Ectodermal cell (in vitro differentiated cells): Measurements from ENCODE around the gene NNT. TPM values are rescaled to one million over a fixed set of nuclear protein-coding genes. Genes with fewer than 3 reads are reported as not detected.
"Not testable (repeated sequence)": the region's sequence is repeated elsewhere in the genome, so short reads cannot be mapped to it uniquely, and the experiment has no call there.

ENCODE experiments used
- H3K27ac ChIP-seq: 2 replicates; pipeline ENCODE4 v1.7.0; 2013; ENCODE audit warnings: mild to moderate bottlenecking, low read depth, low read length; ENCODE audit not compliant: insufficient read depth, poor library complexity, severe bottlenecking
- H3K27me3 ChIP-seq: 2 replicates; pipeline ENCODE4 v1.7.0; 2013; ENCODE audit warnings: mild to moderate bottlenecking, low read length; ENCODE audit not compliant: insufficient read depth, control insufficient read depth, poor library complexity, severe bottlenecking
- H3K36me3 ChIP-seq: one replicate; pipeline ENCODE4 v1.7.0; 2013; ENCODE audit warnings: low read length; ENCODE audit not compliant: control insufficient read depth, insufficient read depth
- H3K4me1 ChIP-seq: one replicate; pipeline ENCODE4 v1.7.0; 2013; ENCODE audit warnings: low read length; ENCODE audit not compliant: control insufficient read depth, insufficient read depth
- H3K4me3 ChIP-seq: 2 replicates; pipeline ENCODE4 v1.7.0; 2013; ENCODE audit warnings: low read depth, low read length, control low read depth; ENCODE audit not compliant: insufficient read depth
- H3K9me3 ChIP-seq: 2 replicates; pipeline ENCODE4 v1.7.0; 2013; ENCODE audit warnings: mild to moderate bottlenecking, low read length, moderate library complexity; ENCODE audit not compliant: control insufficient read depth
- WGBS, 2 experiments: methylation state at CpG; one replicate each; pipeline ENCODE4 v1.1.7; 2013; ENCODE audit warnings: missing lambda C conversion rate in 2 of 2; 5-methylcytosine and 5-hydroxymethylcytosine counted together
- polyA plus RNA-seq, 4 experiments: library from polyadenylated mRNA; stranded (reverse); fragments of 50-300 nt; gene quantifications; one replicate each; pipeline ENCODE4 v1.2.3, GENCODE V29; 2013

Gene NNT
- 23.4 TPM for polyA plus RNA-seq (2013, experiment 1 of 4)
- 21.9 TPM for polyA plus RNA-seq (2013, experiment 2 of 4)
- 18.6 TPM for polyA plus RNA-seq (2013, experiment 3 of 4)
- 18.7 TPM for polyA plus RNA-seq (2013, experiment 4 of 4)

- Histone ChIP-seq H3K36me3 (no peaks in the 10 kb centered on the region), H3K9me3 (no peaks in the 10 kb centered on the region), H3K27ac (peak within 1 kb of the TSS; percentile 68), H3K27me3 (peaks cover 15% of the 10 kb centered on the region), H3K4me3 (peak within 1 kb of the TSS; percentile 51), H3K4me1 (peaks cover 7% of the 10 kb centered on the region)
- WGBS, 2 experiments = 1% methylated on average over 59 to 60 of the region's 60 CpGs
These were observed at the start of gene NNT for GRCh38 chr5:43602461-43603343. Gene NNT (plus strand): TSS chr5:43603180. CDS start chr5:43609196, 6,016 bp downstream.

GRCh38 chr5:43553381-43553780 lies 49.6 kb upstream of the NNT start:
- 35 to 57% methylated on average over 2 of the region's 2 CpGs for WGBS, 2 experiments
- peaks cover 22% of the 10 kb centered on the region for H3K36me3 ChIP-seq
- no peak overlapping the region for H3K27ac ChIP-seq
- no peaks in the 10 kb centered on the region for H3K27me3 ChIP-seq
- H3K4me1 ChIP-seq = peaks cover 22% of the 10 kb centered on the region
- H3K4me3 ChIP-seq = no peak overlapping the region
- H3K9me3 ChIP-seq = no peaks in the 10 kb centered on the region

GRCh38 chr5:43554497-43554896 lies 48.5 kb upstream of the NNT start:
- peaks cover 22% of the 10 kb centered on the region for H3K36me3 ChIP-seq
- WGBS, 2 experiments = 84 to 89% methylated on average over 1 of the region's 1 CpG
- peaks cover 22% of the 10 kb centered on the region for H3K4me1 ChIP-seq
- no peaks in the 10 kb centered on the region for H3K27me3 ChIP-seq
- H3K4me3 ChIP-seq = no peak overlapping the region
- H3K9me3 ChIP-seq = no peaks in the 10 kb centered on the region
- H3K27ac ChIP-seq = no peak overlapping the region

- peak overlapping the region; percentile 92 for H3K4me3 ChIP-seq
- peaks cover 22% of the 10 kb centered on the region for H3K4me1 ChIP-seq
- H3K9me3 ChIP-seq = no peaks in the 10 kb centered on the region
- H3K27me3 ChIP-seq = no peaks in the 10 kb centered on the region
- peaks cover 11% of the 10 kb centered on the region for H3K36me3 ChIP-seq
- 0 to 1% methylated on average over 44 of the region's 44 CpGs for WGBS, 2 experiments
- H3K27ac ChIP-seq = peak overlapping the region; percentile 95
These were observed 46.9 kb upstream of the NNT start for GRCh38 chr5:43555895-43556606.

- Histone ChIP-seq H3K36me3 (peaks cover 11% of the 10 kb centered on the region), H3K4me3 (peak overlapping the region; percentile 92)
- WGBS, 2 experiments = 0 to 1% methylated on average over 30 of the region's 30 CpGs
These were observed 46.4 kb upstream of the NNT start for GRCh38 chr5:43556607-43556856.

GRCh38 chr5:43556857-43557542 lies 46.0 kb upstream of the NNT start, which contains the start of gene PAIP1:
Gene PAIP1 (minus strand): TSS chr5:43557077. CDS start chr5:43556846, 231 bp downstream.
- peak within 1 kb of the TSS; percentile 92 for H3K4me3 ChIP-seq
- H3K27me3 ChIP-seq = no peaks in the 10 kb centered on the region
- H3K9me3 ChIP-seq = no peaks in the 10 kb centered on the region
- peaks cover 6% of the 10 kb centered on the region for H3K36me3 ChIP-seq
- H3K4me1 ChIP-seq = peaks cover 22% of the 10 kb centered on the region
- H3K27ac ChIP-seq = peak within 1 kb of the TSS; percentile 95
- 1% methylated on average over 79 of the region's 79 CpGs for WGBS, 2 experiments

More at GRCh38 chr5:43556607-43556856, 46.4 kb upstream of the NNT start:
- Histone ChIP-seq H3K27ac (peak overlapping the region; percentile 95), H3K4me1 (peaks cover 22% of the 10 kb centered on the region)
- not testable (repeated sequence) for H3K27me3 ChIP-seq, H3K9me3 ChIP-seq

- Histone ChIP-seq H3K4me3 (no peak overlapping the region), H3K4me1 (no peaks in the 10 kb centered on the region), H3K9me3 (no peaks in the 10 kb centered on the region), H3K27ac (no peak overlapping the region), H3K36me3 (no peaks in the 10 kb centered on the region), H3K27me3 (no peaks in the 10 kb centered on the region)
- WGBS, 2 experiments = 67 to 69% methylated on average over 2 of the region's 2 CpGs
These were observed 42.9 kb upstream of the NNT start for GRCh38 chr5:43560128-43560527.

GRCh38 chr5:43561356-43561755 lies 41.6 kb upstream of the NNT start:
- Histone ChIP-seq H3K4me1 (no peaks in the 10 kb centered on the region), H3K36me3 (no peaks in the 10 kb centered on the region), H3K27ac (no peak overlapping the region), H3K27me3 (no peaks in the 10 kb centered on the region), H3K4me3 (no peak overlapping the region), H3K9me3 (no peaks in the 10 kb centered on the region)

GRCh38 chr5:43563321-43563720 lies 39.7 kb upstream of the NNT start:
- Histone ChIP-seq H3K36me3 (no peaks in the 10 kb centered on the region), H3K4me3 (no peak overlapping the region), H3K27me3 (no peaks in the 10 kb centered on the region), H3K4me1 (no peaks in the 10 kb centered on the region), H3K9me3 (no peaks in the 10 kb centered on the region), H3K27ac (no peak overlapping the region)
- WGBS, 2 experiments = 91 to 94% methylated on average over 3 of the region's 3 CpGs
